Measurements from ENCODE around the gene HIRA. TPM values are rescaled to one million over a fixed set of nuclear protein-coding genes. Genes with fewer than 3 reads are reported as not detected.

Gene HIRA
- total RNA-seq, 1 experiment from 2014 or later: 51.0 TPM

DNA sequence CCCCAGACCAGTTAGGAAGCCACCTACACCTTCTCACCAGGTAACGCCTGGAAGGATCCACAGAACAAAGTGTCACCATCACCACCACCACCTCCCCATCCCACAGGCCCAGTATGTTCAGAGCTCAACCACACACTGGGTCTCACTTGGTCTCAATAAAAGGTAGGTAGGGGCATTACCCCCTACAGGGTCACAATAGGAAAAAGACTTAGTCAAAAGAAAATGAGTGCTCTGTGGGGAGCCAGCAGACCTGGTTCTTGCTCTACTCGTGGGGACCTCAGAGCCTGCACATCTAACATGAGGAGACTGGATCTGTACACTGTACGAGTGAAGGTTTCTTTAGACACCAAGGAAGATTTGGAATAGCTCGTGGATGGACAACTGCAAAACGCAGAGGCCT lies 49.3 kb downstream of the HIRA start:
- ChIA-PET CTCF (no interaction called here), POLR2A (no interaction called here)
- H3K4me3 Mint-ChIP-seq: no peak overlapping the region

DNA sequence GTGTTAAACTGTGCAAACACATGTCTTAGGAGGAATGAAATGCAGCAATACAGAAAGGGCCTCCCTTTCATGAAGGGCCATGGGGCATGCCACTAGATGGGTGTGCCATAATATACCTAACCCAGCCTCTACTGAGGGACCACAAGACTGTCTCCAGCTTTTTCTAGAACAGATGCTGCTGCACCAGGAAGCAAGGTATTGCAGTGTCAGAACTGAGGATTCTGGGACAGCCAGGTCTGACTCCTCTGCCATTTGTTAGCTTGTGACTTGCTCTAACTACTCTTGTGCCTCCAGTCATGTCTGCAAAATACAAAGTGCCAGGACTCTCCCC lies 53.2 kb downstream of the HIRA start:
- Mint-ChIP-seq H3K4me3 (no peak overlapping the region), H3K27ac (no peak overlapping the region), H3K36me3 (peaks cover 62% of the 10 kb centered on the region), H3K9me3 (no peaks in the 10 kb centered on the region), H3K27me3 (ENCODE audit: low read depth) (no peaks in the 10 kb centered on the region), H3K4me1 (no peaks in the 10 kb centered on the region)
- CTCF ChIA-PET: no interaction called here
- POLR2A ChIA-PET: no interaction called here
- no peak for DNase-seq (ENCODE audit: low spot score)
- TF ChIP-seq SP1 (CRISPR knock-in tag; conservative IDR thresholded peaks at IDR 0.05) (no peak), FOXP4 (CRISPR knock-in tag; IDR thresholded peaks at IDR 0.05) (no peak), JAZF1 (CRISPR knock-in tag; IDR thresholded peaks at IDR 0.05) (no peak), ETV6 (CRISPR knock-in tag; IDR thresholded peaks at IDR 0.05) (no peak), MYBL2 (CRISPR knock-in tag; IDR thresholded peaks at IDR 0.05) (no peak), TP53 (CRISPR knock-in tag; IDR thresholded peaks at IDR 0.05) (no peak), TEAD1 (CRISPR knock-in tag; IDR thresholded peaks at IDR 0.05) (no peak)
- TF ChIP-seq, protein P1, sequence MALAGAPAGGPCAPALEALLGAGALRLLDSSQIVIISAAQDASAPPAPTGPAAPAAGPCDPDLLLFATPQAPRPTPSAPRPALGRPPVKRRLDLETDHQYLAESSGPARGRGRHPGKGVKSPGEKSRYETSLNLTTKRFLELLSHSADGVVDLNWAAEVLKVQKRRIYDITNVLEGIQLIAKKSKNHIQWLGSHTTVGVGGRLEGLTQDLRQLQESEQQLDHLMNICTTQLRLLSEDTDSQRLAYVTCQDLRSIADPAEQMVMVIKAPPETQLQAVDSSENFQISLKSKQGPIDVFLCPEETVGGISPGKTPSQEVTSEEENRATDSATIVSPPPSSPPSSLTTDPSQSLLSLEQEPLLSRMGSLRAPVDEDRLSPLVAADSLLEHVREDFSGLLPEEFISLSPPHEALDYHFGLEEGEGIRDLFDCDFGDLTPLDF (CRISPR knock-in tag; IDR thresholded peaks at IDR 0.05): no peak
- TF ChIP-seq, protein P2, sequence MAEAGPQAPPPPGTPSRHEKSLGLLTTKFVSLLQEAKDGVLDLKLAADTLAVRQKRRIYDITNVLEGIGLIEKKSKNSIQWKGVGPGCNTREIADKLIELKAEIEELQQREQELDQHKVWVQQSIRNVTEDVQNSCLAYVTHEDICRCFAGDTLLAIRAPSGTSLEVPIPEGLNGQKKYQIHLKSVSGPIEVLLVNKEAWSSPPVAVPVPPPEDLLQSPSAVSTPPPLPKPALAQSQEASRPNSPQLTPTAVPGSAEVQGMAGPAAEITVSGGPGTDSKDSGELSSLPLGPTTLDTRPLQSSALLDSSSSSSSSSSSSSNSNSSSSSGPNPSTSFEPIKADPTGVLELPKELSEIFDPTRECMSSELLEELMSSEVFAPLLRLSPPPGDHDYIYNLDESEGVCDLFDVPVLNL (CRISPR knock-in tag; IDR thresholded peaks at IDR 0.05; ENCODE audit: borderline replicate concordance, low read depth): no peak
- TF ChIP-seq, protein P3, sequence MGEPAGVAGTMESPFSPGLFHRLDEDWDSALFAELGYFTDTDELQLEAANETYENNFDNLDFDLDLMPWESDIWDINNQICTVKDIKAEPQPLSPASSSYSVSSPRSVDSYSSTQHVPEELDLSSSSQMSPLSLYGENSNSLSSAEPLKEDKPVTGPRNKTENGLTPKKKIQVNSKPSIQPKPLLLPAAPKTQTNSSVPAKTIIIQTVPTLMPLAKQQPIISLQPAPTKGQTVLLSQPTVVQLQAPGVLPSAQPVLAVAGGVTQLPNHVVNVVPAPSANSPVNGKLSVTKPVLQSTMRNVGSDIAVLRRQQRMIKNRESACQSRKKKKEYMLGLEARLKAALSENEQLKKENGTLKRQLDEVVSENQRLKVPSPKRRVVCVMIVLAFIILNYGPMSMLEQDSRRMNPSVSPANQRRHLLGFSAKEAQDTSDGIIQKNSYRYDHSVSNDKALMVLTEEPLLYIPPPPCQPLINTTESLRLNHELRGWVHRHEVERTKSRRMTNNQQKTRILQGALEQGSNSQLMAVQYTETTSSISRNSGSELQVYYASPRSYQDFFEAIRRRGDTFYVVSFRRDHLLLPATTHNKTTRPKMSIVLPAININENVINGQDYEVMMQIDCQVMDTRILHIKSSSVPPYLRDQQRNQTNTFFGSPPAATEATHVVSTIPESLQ (CRISPR knock-in tag; IDR thresholded peaks at IDR 0.05): no peak
- TF ChIP-seq, protein P4, sequence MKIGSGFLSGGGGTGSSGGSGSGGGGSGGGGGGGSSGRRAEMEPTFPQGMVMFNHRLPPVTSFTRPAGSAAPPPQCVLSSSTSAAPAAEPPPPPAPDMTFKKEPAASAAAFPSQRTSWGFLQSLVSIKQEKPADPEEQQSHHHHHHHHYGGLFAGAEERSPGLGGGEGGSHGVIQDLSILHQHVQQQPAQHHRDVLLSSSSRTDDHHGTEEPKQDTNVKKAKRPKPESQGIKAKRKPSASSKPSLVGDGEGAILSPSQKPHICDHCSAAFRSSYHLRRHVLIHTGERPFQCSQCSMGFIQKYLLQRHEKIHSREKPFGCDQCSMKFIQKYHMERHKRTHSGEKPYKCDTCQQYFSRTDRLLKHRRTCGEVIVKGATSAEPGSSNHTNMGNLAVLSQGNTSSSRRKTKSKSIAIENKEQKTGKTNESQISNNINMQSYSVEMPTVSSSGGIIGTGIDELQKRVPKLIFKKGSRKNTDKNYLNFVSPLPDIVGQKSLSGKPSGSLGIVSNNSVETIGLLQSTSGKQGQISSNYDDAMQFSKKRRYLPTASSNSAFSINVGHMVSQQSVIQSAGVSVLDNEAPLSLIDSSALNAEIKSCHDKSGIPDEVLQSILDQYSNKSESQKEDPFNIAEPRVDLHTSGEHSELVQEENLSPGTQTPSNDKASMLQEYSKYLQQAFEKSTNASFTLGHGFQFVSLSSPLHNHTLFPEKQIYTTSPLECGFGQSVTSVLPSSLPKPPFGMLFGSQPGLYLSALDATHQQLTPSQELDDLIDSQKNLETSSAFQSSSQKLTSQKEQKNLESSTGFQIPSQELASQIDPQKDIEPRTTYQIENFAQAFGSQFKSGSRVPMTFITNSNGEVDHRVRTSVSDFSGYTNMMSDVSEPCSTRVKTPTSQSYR (CRISPR knock-in tag; IDR thresholded peaks at IDR 0.05): no peak
- TF ChIP-seq, protein P5, sequence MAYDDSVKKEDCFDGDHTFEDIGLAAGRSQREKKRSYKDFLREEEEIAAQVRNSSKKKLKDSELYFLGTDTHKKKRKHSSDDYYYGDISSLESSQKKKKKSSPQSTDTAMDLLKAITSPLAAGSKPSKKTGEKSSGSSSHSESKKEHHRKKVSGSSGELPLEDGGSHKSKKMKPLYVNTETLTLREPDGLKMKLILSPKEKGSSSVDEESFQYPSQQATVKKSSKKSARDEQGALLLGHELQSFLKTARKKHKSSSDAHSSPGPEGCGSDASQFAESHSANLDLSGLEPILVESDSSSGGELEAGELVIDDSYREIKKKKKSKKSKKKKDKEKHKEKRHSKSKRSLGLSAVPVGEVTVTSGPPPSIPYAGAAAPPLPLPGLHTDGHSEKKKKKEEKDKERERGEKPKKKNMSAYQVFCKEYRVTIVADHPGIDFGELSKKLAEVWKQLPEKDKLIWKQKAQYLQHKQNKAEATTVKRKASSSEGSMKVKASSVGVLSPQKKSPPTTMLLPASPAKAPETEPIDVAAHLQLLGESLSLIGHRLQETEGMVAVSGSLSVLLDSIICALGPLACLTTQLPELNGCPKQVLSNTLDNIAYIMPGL (CRISPR knock-in tag; IDR thresholded peaks at IDR 0.05): no peak
- ATAC-seq: no peak

More for the DNA sequence above, 49.3 kb downstream of the HIRA start:
- no peak for TF ChIP-seq NR1H2 (CRISPR knock-in tag; IDR thresholded peaks at IDR 0.05)
- TF ChIP-seq ZNF219 (CRISPR knock-in tag; IDR thresholded peaks at IDR 0.05; ENCODE audit: borderline replicate concordance): no peak
- no peak for TF ChIP-seq ZNF232 (CRISPR knock-in tag; IDR thresholded peaks at IDR 0.05)
- TF ChIP-seq, protein P3 (CRISPR knock-in tag; IDR thresholded peaks at IDR 0.05): no peak
- no peaks in the 10 kb centered on the region for H3K4me1 Mint-ChIP-seq
- no peaks in the 10 kb centered on the region for H3K9me3 Mint-ChIP-seq
- DNase-seq (ENCODE audit: low spot score): no peak
- peaks cover 56% of the 10 kb centered on the region for H3K36me3 Mint-ChIP-seq
- ATAC-seq: no peak
- H3K27me3 Mint-ChIP-seq (ENCODE audit: low read depth): no peaks in the 10 kb centered on the region
- no peak overlapping the region for H3K27ac Mint-ChIP-seq
